ENCODE measurements around the gene NUP43.
"Not testable (repeated sequence)": the region's sequence is repeated elsewhere in the genome, so short reads cannot be mapped to it uniquely, and the experiment has no call there.

The NUP43 gene

GRCh38 chr6:149694921-149695320 lies 51.4 kb downstream of the NUP43 start:
- DNase-seq (ENCODE audit: low read depth in 2 of 2): no peak

- no peak for DNase-seq (ENCODE audit: low read depth in 2 of 2)
Observed at GRCh38 chr6:149691201-149691600, 55.1 kb downstream of the NUP43 start.

GRCh38 chr6:149686230-149686629 lies 60.1 kb downstream of the NUP43 start:
- DNase-seq (ENCODE audit: low read depth in 2 of 2): no peak

- DNase-seq (ENCODE audit: low read depth in 2 of 2): no peak
Observed at GRCh38 chr6:149683256-149683859, 63.0 kb downstream of the NUP43 start.

GRCh38 chr6:149681845-149682244 lies 64.5 kb downstream of the NUP43 start:
- DNase-seq (ENCODE audit: low read depth in 2 of 2): not testable (repeated sequence)

- no peak for DNase-seq (ENCODE audit: low read depth in 2 of 2)
Observed at GRCh38 chr6:149681209-149681608, 65.1 kb downstream of the NUP43 start.

- DNase-seq (ENCODE audit: low read depth in 2 of 2): no peak
Observed at GRCh38 chr6:149680503-149680902, 65.8 kb downstream of the NUP43 start.

Measured in stimulated activated CD4-positive, alpha-beta T cell treated with anti-CD3 and anti-CD28 coated beads, Interleukin-15, amount 100 ng/mL, for 48 hours (primary cell).